CD4-positive, CD25-positive, alpha-beta regulatory T cell (primary cell): ENCODE data around the gene MUC15. TPM values are rescaled to one million over a fixed set of nuclear protein-coding genes. Genes with fewer than 3 reads are reported as not detected.
"Not testable (repeated sequence)": the region's sequence is repeated elsewhere in the genome, so short reads cannot be mapped to it uniquely, and the experiment has no call there.

Source experiments
- ATAC-seq, 2 donors: fragments of 150-1000 bp; cut with Tn5 transposase; one replicate each; pipeline ENCODE4 v1.10.0; 2021; ENCODE audit warnings: low read depth in 2 of 2, moderate number of reproducible peaks in 2 of 2, moderate library complexity in 1 of 2
- DNase-seq, 3 donors: peaks; one replicate each; pipeline versions ENCODE4 v3.0.0 to v3.0.0-alpha.2; 2012 to 2022; ENCODE audit warnings: mixed read lengths in 1 of 3
- H3K27ac ChIP-seq: one replicate; pipeline ENCODE4 v1.7.0; 2013; ENCODE audit warnings: mild to moderate bottlenecking, low read length; ENCODE audit not compliant: insufficient read depth, poor library complexity, severe bottlenecking
- H3K27me3 ChIP-seq: one replicate; pipeline ENCODE4 v1.7.0; 2013; ENCODE audit warnings: low read length; ENCODE audit not compliant: control insufficient read depth, insufficient read depth
- H3K36me3 ChIP-seq: one replicate; pipeline ENCODE4 v1.7.0; 2013; ENCODE audit warnings: mild to moderate bottlenecking, low read length, moderate library complexity; ENCODE audit not compliant: control insufficient read depth, insufficient read depth
- H3K4me1 ChIP-seq: 2 replicates; pipeline ENCODE4 v1.7.0; 2013; ENCODE audit warnings: mild to moderate bottlenecking, low read length; ENCODE audit not compliant: insufficient read depth, control insufficient read depth, poor library complexity, severe bottlenecking
- H3K4me3 ChIP-seq: one replicate; pipeline ENCODE4 v1.7.0; 2013; ENCODE audit warnings: low read depth, mild to moderate bottlenecking, low read length, moderate library complexity
- H3K9me3 ChIP-seq, 2 experiments: 1 replicate in 1 of 2; 2 replicates in 1 of 2; pipeline ENCODE4 v1.7.0; 2013; ENCODE audit warnings: low read length in 2 of 2, mild to moderate bottlenecking in 1 of 2, moderate library complexity in 1 of 2; ENCODE audit not compliant: control insufficient read depth in 2 of 2
- H3K27ac Mint-ChIP-seq, 3 donors: one replicate each; pipeline ENCODE4 v1.8.0; 2020 to 2022; ENCODE audit warnings: mild to moderate bottlenecking in 3 of 3, mixed read lengths in 3 of 3, moderate library complexity in 2 of 3
- H3K27me3 Mint-ChIP-seq: one replicate; pipeline ENCODE4 v1.8.0; 2022; ENCODE audit warnings: mild to moderate bottlenecking, mixed read lengths
- H3K36me3 Mint-ChIP-seq: one replicate; pipeline ENCODE4 v1.8.0; 2020; ENCODE audit warnings: mixed read lengths
- H3K4me1 Mint-ChIP-seq, 4 donors: one replicate each; pipeline ENCODE4 v1.8.0; 2020 to 2022; ENCODE audit warnings: mixed read lengths in 4 of 4, mild to moderate bottlenecking in 1 of 4
- H3K4me3 Mint-ChIP-seq, 4 donors: one replicate each; pipeline ENCODE4 v1.8.0; 2020 to 2022; ENCODE audit warnings: mild to moderate bottlenecking in 4 of 4, mixed read lengths in 4 of 4, moderate library complexity in 3 of 4
- H3K9me3 Mint-ChIP-seq, 7 donors: one replicate each; pipeline ENCODE4 v1.8.0; 2020 to 2022; ENCODE audit warnings: mixed read lengths in 7 of 7, mild to moderate bottlenecking in 3 of 7, moderate library complexity in 2 of 7
- polyA plus RNA-seq, 4 donors: library from polyadenylated mRNA; unstranded; fragments of 300-500 nt; fragmentation: Illumina TruSeq; gene quantifications; one replicate each; pipeline ENCODE4 v1.2.3, GENCODE V29; 2021
- total RNA-seq: library from RNA; stranded (reverse); gene quantifications from one replicate; pipeline ENCODE4 v1.2.3, GENCODE V29; 2022

MUC15 gene
- total and polyA plus RNA-seq, 5 donors from 2014 or later, result not detected

DNA sequence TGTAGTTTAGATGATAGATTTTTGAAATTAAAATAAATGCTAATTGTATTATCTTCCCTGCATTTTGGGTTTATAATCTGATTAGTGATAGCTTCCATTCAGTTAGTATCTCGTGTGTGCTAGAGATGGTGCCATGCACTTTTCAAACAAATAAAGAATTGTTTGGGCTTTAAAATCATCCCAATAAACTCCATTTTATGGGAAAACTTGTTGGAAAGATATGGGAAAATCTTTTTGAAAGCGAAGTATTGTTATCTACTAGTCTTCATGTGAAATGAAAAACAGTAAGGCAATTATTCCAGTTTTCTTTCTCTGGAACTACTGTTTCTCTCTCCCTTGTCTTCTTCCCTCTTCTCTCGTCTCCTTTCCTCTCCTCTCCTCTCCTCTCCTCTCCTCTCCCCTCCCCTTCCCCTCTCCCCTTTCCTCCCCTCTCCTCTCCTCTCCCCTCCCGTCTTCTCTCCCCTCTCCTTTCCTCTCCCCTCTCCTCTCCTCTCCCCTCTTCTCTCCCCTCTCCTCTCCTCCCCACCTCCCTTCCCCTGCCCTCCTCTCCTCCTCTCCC is 27.9 kb upstream of the MUC15 start:
- Mint-ChIP-seq H3K27me3 (no peaks in the 10 kb centered on the region), H3K27ac (peak overlapping the region in 1 of 3 donors; percentile 21), H3K36me3 (no peaks in the 10 kb centered on the region), H3K4me1 (no peaks in the 10 kb centered on the region), H3K4me3 (no peak overlapping the region), H3K9me3 (peaks cover 1 to 25% (median 10%) of the 10 kb centered on the region in 7 donors)
- H3K9me3 ChIP-seq, result no peaks in the 10 kb centered on the region
- ATAC-seq, result no peak
- no peak overlapping the region for H3K27ac ChIP-seq
- H3K4me1 ChIP-seq, result no peaks in the 10 kb centered on the region
- H3K4me3 ChIP-seq, result no peak overlapping the region
- no peak for DNase-seq
- no peaks in the 10 kb centered on the region for H3K36me3 ChIP-seq
- no peaks in the 10 kb centered on the region for H3K27me3 ChIP-seq

DNA sequence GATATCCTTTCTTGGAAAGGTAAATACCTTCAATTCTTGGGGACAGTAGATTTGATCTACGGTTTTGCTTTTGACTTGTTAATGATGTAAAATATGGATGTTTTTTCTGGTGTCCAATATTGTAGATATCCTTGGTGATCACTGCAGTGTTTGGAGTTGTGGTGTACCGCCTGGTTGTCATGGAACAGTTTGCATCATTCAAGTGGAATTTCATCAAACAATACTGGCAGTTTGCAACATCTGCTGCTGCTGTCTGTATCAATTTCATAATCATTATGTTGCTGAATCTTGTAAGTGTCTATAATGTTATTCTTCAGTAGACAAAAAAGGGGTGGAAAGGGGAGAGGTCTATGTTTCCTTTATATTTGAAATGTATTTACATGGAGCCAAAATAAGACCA is 27.4 kb upstream of the MUC15 start:
- H3K27me3 ChIP-seq, result no peaks in the 10 kb centered on the region
- ATAC-seq (no peak), DNase-seq (no peak)
- no peaks in the 10 kb centered on the region for H3K36me3 ChIP-seq
- Mint-ChIP-seq H3K9me3 (peaks cover 0 to 23% (median 8%) of the 10 kb centered on the region in 7 donors), H3K36me3 (no peaks in the 10 kb centered on the region), H3K4me3 (no peak overlapping the region), H3K27ac (peak overlapping the region in 1 of 3 donors; percentile 21), H3K27me3 (no peaks in the 10 kb centered on the region), H3K4me1 (no peaks in the 10 kb centered on the region)
- no peak overlapping the region for H3K4me3 ChIP-seq
- H3K9me3 ChIP-seq, result no peaks in the 10 kb centered on the region
- H3K27ac ChIP-seq, result no peak overlapping the region
- no peaks in the 10 kb centered on the region for H3K4me1 ChIP-seq

DNA sequence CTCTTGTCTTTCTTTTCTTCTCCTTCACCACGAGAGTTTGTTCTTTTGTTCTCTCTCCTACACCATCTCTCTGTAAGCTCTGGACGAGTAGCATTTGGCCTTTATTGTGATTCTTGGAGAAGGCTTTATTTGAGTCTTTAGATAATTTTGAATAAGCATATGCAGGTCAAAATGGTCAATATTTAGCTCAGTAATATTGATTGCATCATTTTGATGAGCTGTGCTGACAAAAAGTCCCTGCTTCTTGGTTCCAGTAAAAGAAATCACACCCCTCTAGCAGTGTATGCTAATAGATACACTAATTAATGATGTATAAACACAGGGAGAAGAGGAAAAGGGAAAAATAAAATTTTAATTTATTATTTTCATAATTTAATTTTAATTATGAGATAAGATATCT is 25.8 kb upstream of the MUC15 start:
- Mint-ChIP-seq H3K9me3 (peaks cover 0 to 29% (median 9%) of the 10 kb centered on the region in 7 donors), H3K27me3 (no peaks in the 10 kb centered on the region), H3K27ac (no peak overlapping the region), H3K36me3 (no peaks in the 10 kb centered on the region), H3K4me3 (peak overlapping the region in 1 of 4 donors; percentile 79), H3K4me1 (no peaks in the 10 kb centered on the region)
- Histone ChIP-seq H3K9me3 (no peaks in the 10 kb centered on the region), H3K4me3 (no peak overlapping the region), H3K36me3 (no peaks in the 10 kb centered on the region), H3K27ac (no peak overlapping the region), H3K4me1 (no peaks in the 10 kb centered on the region), H3K27me3 (no peaks in the 10 kb centered on the region)
- no peak for DNase-seq
- no peak for ATAC-seq

DNA sequence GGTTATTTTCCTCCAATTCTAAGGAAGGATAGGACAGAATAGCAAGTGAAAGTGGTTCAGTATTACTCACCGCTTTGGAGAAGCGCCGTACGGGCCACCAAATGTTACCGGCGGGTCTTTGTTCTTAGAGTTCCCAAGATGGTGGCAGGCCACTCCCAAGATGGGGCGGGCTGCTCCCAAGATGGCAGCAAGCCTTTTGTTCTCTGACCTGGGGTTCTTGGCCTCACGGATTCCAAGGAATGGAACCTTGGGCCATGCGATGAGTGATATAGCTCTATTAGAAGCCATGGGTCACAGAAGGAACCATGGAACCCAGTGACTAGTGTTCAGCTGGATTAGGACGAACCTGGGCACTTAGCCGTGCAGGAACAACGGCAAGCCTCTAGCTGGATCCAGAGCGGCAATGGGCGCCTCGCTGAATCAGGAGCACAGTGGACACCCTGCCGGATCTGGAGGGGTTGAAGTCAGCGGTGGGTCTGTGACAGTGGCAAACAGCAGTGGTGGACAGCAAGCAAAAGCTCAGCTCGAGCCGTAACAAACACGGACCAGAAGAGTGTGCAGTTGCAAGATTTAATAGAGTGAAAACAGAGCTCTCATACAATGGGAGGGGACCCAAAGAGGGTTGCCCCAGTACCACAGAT is 25.1 kb upstream of the MUC15 start:
- H3K27ac ChIP-seq, H3K27me3 ChIP-seq, H3K4me1 ChIP-seq, H3K4me3 Mint-ChIP-seq, H3K36me3 ChIP-seq, H3K9me3 ChIP-seq, DNase-seq, H3K4me1 Mint-ChIP-seq, H3K4me3 ChIP-seq, H3K27me3 Mint-ChIP-seq, ATAC-seq, H3K27ac Mint-ChIP-seq, H3K36me3 Mint-ChIP-seq: not testable (repeated sequence)
- peaks cover 0 to 27% (median 9%) of the 10 kb centered on the region in 7 donors for H3K9me3 Mint-ChIP-seq

DNA sequence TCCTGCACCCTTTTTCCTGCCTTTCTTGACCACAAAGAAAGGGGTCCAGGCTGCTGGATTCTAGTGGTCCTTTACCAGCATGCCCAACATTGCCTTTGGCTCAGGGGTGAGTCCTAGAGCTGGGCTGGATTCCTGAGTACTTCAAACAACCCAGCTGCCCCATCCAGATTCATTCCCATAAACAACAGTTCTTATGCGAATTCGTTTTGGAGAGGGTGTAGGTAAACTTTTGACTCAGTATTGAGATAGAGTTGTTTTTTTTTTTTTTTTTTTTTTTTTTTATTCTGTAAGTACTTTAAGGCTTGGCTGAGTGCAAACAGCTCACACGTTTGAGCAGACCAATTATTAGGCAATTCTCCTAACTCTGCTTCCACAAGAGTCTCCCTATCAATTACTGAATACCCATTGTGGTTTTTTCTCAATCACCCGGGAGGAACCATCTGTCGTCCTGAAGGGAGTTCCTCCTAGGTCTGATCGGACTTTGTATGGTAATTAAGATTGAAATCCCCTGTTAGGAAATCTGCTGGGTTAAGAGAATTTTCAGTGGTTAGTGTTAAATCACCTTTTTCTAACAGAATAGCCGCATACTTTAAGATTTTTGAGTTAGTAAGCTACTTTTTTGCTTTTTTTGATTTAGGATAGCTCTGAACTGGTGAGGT is 23.3 kb upstream of the MUC15 start:
- not testable (repeated sequence) for H3K27me3 Mint-ChIP-seq, H3K27ac ChIP-seq, H3K9me3 ChIP-seq, H3K36me3 Mint-ChIP-seq, H3K4me1 Mint-ChIP-seq, H3K4me3 ChIP-seq, H3K27ac Mint-ChIP-seq, DNase-seq, H3K27me3 ChIP-seq, H3K36me3 ChIP-seq, H3K4me3 Mint-ChIP-seq, H3K4me1 ChIP-seq, ATAC-seq
- peaks cover 0 to 25% (median 9%) of the 10 kb centered on the region in 7 donors for H3K9me3 Mint-ChIP-seq

DNA sequence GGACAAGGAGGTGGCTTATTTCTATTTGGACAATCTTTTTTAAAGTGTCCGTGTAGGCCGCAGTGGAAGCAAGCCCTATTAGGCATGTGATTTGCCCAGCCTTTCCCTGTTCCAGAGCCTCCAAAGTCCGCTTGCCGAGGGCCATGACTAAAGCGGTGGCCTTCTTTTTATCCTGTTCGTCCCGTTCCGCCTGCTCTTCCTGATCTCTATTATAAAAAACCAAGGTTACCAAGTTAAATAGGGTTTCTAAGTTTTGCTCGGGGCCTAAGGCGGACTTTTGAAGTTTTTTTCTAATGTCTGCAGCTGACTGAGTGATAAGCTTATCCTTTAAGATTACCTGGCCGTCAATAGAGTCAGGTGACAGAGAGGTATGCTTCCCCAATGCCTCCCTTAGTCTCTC is 21.6 kb upstream of the MUC15 start:
- ATAC-seq (no peak), DNase-seq (no peak)
- H3K27me3 ChIP-seq, result no peaks in the 10 kb centered on the region
- no peaks in the 10 kb centered on the region for H3K4me1 ChIP-seq
- Mint-ChIP-seq H3K36me3 (no peaks in the 10 kb centered on the region), H3K4me3 (no peak overlapping the region), H3K27me3 (no peaks in the 10 kb centered on the region), H3K9me3 (peaks cover 5 to 25% (median 9%) of the 10 kb centered on the region in 7 donors), H3K27ac (no peak overlapping the region), H3K4me1 (no peaks in the 10 kb centered on the region)
- no peaks in the 10 kb centered on the region for H3K36me3 ChIP-seq
- no peak overlapping the region for H3K27ac ChIP-seq
- H3K9me3 ChIP-seq, result peaks cover 0 to 2% of the 10 kb centered on the region in 2 experiments
- no peak overlapping the region for H3K4me3 ChIP-seq

DNA sequence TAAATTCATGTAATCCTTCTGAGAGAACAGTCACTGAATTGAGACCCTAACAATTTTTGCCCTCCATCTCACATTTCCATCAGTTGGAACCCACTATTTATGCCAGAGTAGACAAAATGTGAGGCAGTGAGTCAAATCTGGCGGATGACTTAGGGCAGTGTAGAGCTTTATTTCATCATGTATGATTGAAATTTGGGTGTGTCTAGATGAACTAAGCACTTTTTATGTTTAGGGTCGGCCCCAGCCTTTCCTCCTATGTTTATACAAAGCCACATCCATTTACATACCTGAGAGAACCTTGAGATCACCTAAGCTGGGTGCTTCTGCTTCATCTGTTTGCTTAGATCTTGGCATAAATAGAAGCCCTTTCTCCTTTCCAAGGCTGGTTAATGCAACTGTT is 15.0 kb upstream of the MUC15 start:
- H3K36me3 Mint-ChIP-seq, result no peaks in the 10 kb centered on the region
- no peak overlapping the region for H3K4me3 Mint-ChIP-seq
- Histone ChIP-seq H3K27me3 (no peaks in the 10 kb centered on the region), H3K9me3 (peaks cover 0 to 2% of the 10 kb centered on the region in 2 experiments), H3K4me1 (no peaks in the 10 kb centered on the region), H3K27ac (no peak overlapping the region), H3K36me3 (no peaks in the 10 kb centered on the region), H3K4me3 (no peak overlapping the region)
- no peaks in the 10 kb centered on the region for H3K27me3 Mint-ChIP-seq
- no peak overlapping the region for H3K27ac Mint-ChIP-seq
- H3K9me3 Mint-ChIP-seq, result peaks cover 0 to 24% (median 8%) of the 10 kb centered on the region in 7 donors
- no peak for ATAC-seq
- DNase-seq, result no peak
- peaks cover 0 to 2% (median 0%) of the 10 kb centered on the region in 4 donors for H3K4me1 Mint-ChIP-seq
